ENCODE data around the gene SLC16A1. TPM values are rescaled to one million over a fixed set of nuclear protein-coding genes. Genes with fewer than 3 reads are reported as not detected.

SLC16A1 gene
- total and polyA plus RNA-seq, 2 donors (not counting 3 experiments of a cell fraction or from before 2014, with no cell fraction given), result 148 to 188 TPM

DNA sequence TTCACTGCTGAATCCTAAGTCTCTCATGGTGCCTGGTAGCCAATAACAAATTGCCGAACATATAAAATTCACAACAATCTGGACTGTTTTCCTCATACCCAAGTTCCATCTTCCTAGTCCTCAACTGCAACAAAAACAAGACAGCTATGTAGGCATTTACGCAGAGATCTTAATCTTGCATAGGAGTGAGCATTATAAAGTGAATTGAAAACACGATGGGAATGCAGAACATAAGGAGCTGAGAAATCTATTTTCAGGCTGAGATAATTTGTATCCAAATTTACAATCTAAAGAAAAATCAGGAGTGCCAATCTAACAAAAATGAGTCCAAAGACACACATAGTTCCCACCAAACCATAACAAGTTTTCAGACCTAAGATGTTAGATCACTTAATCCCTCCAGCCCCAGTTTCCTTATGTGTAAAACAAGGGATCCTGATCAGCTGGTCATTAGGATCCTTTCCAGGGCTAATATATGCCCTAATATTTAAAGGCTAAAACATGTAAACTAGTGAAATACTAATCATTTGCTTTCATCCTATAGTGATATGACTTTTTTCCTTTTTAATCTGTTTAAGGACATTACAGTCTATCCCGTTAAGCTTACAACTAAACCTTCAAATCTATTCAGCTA is 1.9 kb downstream of the SLC16A1 start:
- H3K4me2 ChIP-seq (ENCODE audit: insufficient read depth, low read length), result peak overlapping the region; percentile 99
- peaks cover 14% of the 10 kb centered on the region for H4K20me1 ChIP-seq (replicated peaks; ENCODE audit: control insufficient read depth, extremely low read depth, insufficient read depth, low read length)
- intact Hi-C loops (cut with micrococcal nuclease), result no loop called here
- peak; percentile 57 for DNase-seq (ENCODE audit: low read depth, low spot score)
- H3K9me3 ChIP-seq (replicated peaks; ENCODE audit: control insufficient read depth, insufficient read depth, low read length), result no peaks in the 10 kb centered on the region
- no peak overlapping the region for H2AFZ ChIP-seq (ENCODE audit: low read depth, low read length)
- no peak for TF ChIP-seq MYC (IDR thresholded peaks at IDR 0.05; ENCODE audit: low read depth, low read length)
- no peak for TF ChIP-seq CTCF (IDR thresholded peaks at IDR 0.05; ENCODE audit: extremely low read depth in 1 of 2, insufficient read depth in 1 of 2, low read depth in 1 of 2, low read length in 2 of 2)
- peak; percentile 60 for TF ChIP-seq GATA2 (IDR thresholded peaks at IDR 0.05; ENCODE audit: insufficient read depth, insufficient read length, low read depth, low read length)
- peak overlapping the region; percentile 82 to 99 (median 91) for H3K4me3 ChIP-seq (replicated peaks in 1 of 3; ENCODE audit: insufficient read depth in 1 of 3, low read depth in 1 of 3, low read length in 3 of 3)
- no peaks in the 10 kb centered on the region for H3K9me1 ChIP-seq (replicated peaks; ENCODE audit: control insufficient read depth, extremely low read depth, insufficient read depth, low read length)
- CTCF ChIA-PET, result interaction anchor here (0.5 to 2.3 kb wide), 12 partner anchors 12 to 150 kb away, joined by 3 to 15 read pairs (median 4); partner anchors contain the start of gene LRIG2
- H3K36me3 ChIP-seq (ENCODE audit: control insufficient read depth in 2 of 2, extremely low read depth in 1 of 2, insufficient read depth in 2 of 2, low read length in 2 of 2), result peaks cover 0 to 2% of the 10 kb centered on the region in 2 experiments
- FAIRE-seq, result peak; percentile 64
- H3K4me1 ChIP-seq (ENCODE audit: control insufficient read depth, extremely low read depth, insufficient read depth, low read length), result peaks cover 42% of the 10 kb centered on the region
- no TSS peak for BruUV-seq (replicated peaks)
- POLR2A ChIA-PET, result interaction anchor here (0.5 to 1.8 kb wide), 5 partner anchors 17 to 135 kb away, joined by 3 to 7 read pairs (median 4); partner anchors contain the start of gene LRIG2
- dilution Hi-C loops (cut with MboI; ENCODE audit: extremely low pct_ligation_motif_present, low sequenced_read_pairs), result no loop called here
- H3K9ac ChIP-seq (replicated peaks; ENCODE audit: extremely low read depth, insufficient read depth, low read length), result peak overlapping the region; percentile 97
- peak overlapping the region; percentile 89 for H3K27ac ChIP-seq (ENCODE audit: insufficient read depth, low read depth, low read length)
- H3K27me3 ChIP-seq (ENCODE audit: control insufficient read depth in 2 of 2, insufficient read depth in 2 of 2, low read length in 2 of 2), result no peaks in the 10 kb centered on the region
- H3K79me2 ChIP-seq (ENCODE audit: control insufficient read depth, insufficient read depth, low read length), result peaks cover 97% of the 10 kb centered on the region

- Histone ChIP-seq H3K27me3 (ENCODE audit: control insufficient read depth in 2 of 2, insufficient read depth in 2 of 2, low read length in 2 of 2) (no peaks in the 10 kb centered on the region), H3K4me1 (ENCODE audit: control insufficient read depth, extremely low read depth, insufficient read depth, low read length) (peaks cover 25% of the 10 kb centered on the region), H3K9me3 (replicated peaks; ENCODE audit: control insufficient read depth, insufficient read depth, low read length) (no peaks in the 10 kb centered on the region), H4K20me1 (replicated peaks; ENCODE audit: control insufficient read depth, extremely low read depth, insufficient read depth, low read length) (peaks cover 14% of the 10 kb centered on the region), H3K79me2 (ENCODE audit: control insufficient read depth, insufficient read depth, low read length) (peaks cover 98% of the 10 kb centered on the region), H3K4me3 (replicated peaks in 1 of 3; ENCODE audit: insufficient read depth in 1 of 3, low read depth in 1 of 3, low read length in 3 of 3) (no peak overlapping the region), H3K9ac (replicated peaks; ENCODE audit: extremely low read depth, insufficient read depth, low read length) (no peak overlapping the region), H2AFZ (ENCODE audit: low read depth, low read length) (no peak overlapping the region), H3K9me1 (replicated peaks; ENCODE audit: control insufficient read depth, extremely low read depth, insufficient read depth, low read length) (no peaks in the 10 kb centered on the region), H3K36me3 (ENCODE audit: control insufficient read depth in 2 of 2, extremely low read depth in 1 of 2, insufficient read depth in 2 of 2, low read length in 2 of 2) (peaks cover 0 to 2% of the 10 kb centered on the region in 2 experiments), H3K27ac (ENCODE audit: insufficient read depth, low read depth, low read length) (no peak overlapping the region), H3K4me2 (ENCODE audit: insufficient read depth, low read length) (no peak overlapping the region)
- no peak for TF ChIP-seq CTCF (IDR thresholded peaks at IDR 0.05; ENCODE audit: extremely low read depth in 1 of 2, insufficient read depth in 1 of 2, low read depth in 1 of 2, low read length in 2 of 2)
- DNase-seq (ENCODE audit: low read depth, low spot score) (no peak), FAIRE-seq (no peak)
- ChIA-PET POLR2A (no interaction called here), CTCF (interaction anchor here (0.6 to 2.0 kb wide), 4 partner anchors 9 to 122 kb away, joined by 3 to 8 read pairs (median 4); partner anchors contain the start of gene LRIG2)
- dilution Hi-C loops (cut with MboI; ENCODE audit: extremely low pct_ligation_motif_present, low sequenced_read_pairs) (no loop called here), intact Hi-C loops (cut with micrococcal nuclease) (no loop called here)
- BruUV-seq (replicated peaks), result no TSS peak
Measured at GRCh38 chr1:112950426-112950825, 5.6 kb downstream of the SLC16A1 start.

Measured in endothelial cell of umbilical vein (primary cell).